IMR-90 (cell line): Measurements from ENCODE around the gene XAF1. TPM values are rescaled to one million over a fixed set of nuclear protein-coding genes. Genes with fewer than 3 reads are reported as not detected.

ENCODE experiments used
- ATAC-seq: fragments of 200-7000 bp; cut with Tn5 transposase; 2 replicates; pipeline ENCODE4 v1.9.1; 2020; ENCODE audit warnings: low read depth, mild to moderate bottlenecking, moderate library complexity
- BruUV-seq: library from RNA; stranded (reverse); fragments of 400-500 nt; replicated peaks from 2 replicates; lab custom pipeline; 2021; lab: Mats Ljungman, UMichigan
- CTCF ChIA-PET: fragments of 300-600 bp; formaldehyde crosslinking; extraction: SDS; loops from one replicate; lab custom pipeline; 2021; ENCODE audit warnings: antibody characterized with exemption; lab: Yijun Ruan, JAX
- POLR2A ChIA-PET: fragments of 300-600 bp; sonication (Branson Sonifier 250); formaldehyde crosslinking; loops from one replicate; lab custom pipeline; 2022; ENCODE audit warnings: antibody characterized with exemption; ENCODE audit not compliant: unreplicated experiment; lab: Charles Lee
- DNase-seq: peaks from one replicate; pipeline ENCODE4 v3.0.0; 2013
- H2AFZ ChIP-seq: replicated peaks from 2 replicates; pipeline ENCODE3; 2013; ENCODE audit warnings: low read length, mild to moderate bottlenecking; ENCODE audit not compliant: poor library complexity
- H2AK5ac ChIP-seq: 2 replicates; pipeline ENCODE4 v1.6.1; 2013; ENCODE audit warnings: low read depth, low read length, inconsistent platforms
- H2AK9ac ChIP-seq: replicated peaks from 2 replicates; pipeline ENCODE3; 2013; ENCODE audit warnings: mild to moderate bottlenecking, low read depth, low read length, moderate library complexity; ENCODE audit not compliant: poor library complexity
- H2BK120ac ChIP-seq: 2 replicates; pipeline ENCODE4 v1.6.1; 2013; ENCODE audit warnings: low read depth, low read length, inconsistent platforms
- H2BK15ac ChIP-seq: 3 replicates; pipeline ENCODE4 v1.6.1; 2013; ENCODE audit warnings: low read depth, low read length, inconsistent platforms
- H2BK20ac ChIP-seq: 2 replicates; pipeline ENCODE4 v1.6.1; 2013; ENCODE audit warnings: low read depth, mild to moderate bottlenecking, inconsistent platforms, low read length, moderate library complexity
- H2BK5ac ChIP-seq: 2 replicates; pipeline ENCODE4 v1.6.1; 2013; ENCODE audit warnings: mild to moderate bottlenecking, low read depth, low read length, inconsistent platforms; ENCODE audit not compliant: poor library complexity, severe bottlenecking
- H3K14ac ChIP-seq: replicated peaks from 2 replicates; pipeline ENCODE4 v1.6.1; 2013; ENCODE audit warnings: low read depth, low read length, inconsistent platforms
- H3K18ac ChIP-seq: 2 replicates; pipeline ENCODE4 v1.6.1; 2013; ENCODE audit warnings: low read depth, low read length, control low read depth
- H3K23ac ChIP-seq: 2 replicates; pipeline ENCODE4 v1.6.1; 2013; ENCODE audit warnings: low read depth, low read length, inconsistent platforms
- H3K27ac ChIP-seq: 2 replicates; pipeline ENCODE4 v1.5.1; 2013; ENCODE audit warnings: mild to moderate bottlenecking, control low read depth, low read length; ENCODE audit not compliant: insufficient read depth
- H3K27me3 ChIP-seq: 2 replicates; pipeline ENCODE4 v1.6.1; 2013; ENCODE audit warnings: low read length; ENCODE audit not compliant: control insufficient read depth, insufficient read depth
- H3K36me3 ChIP-seq: 2 replicates; pipeline ENCODE4 v1.6.1; 2013; ENCODE audit warnings: low read length, mixed read lengths; ENCODE audit not compliant: control insufficient read depth, insufficient read depth
- H3K4ac ChIP-seq: 2 replicates; pipeline ENCODE4 v1.6.1; 2013; ENCODE audit warnings: low read depth, low read length, inconsistent platforms
- H3K4me1 ChIP-seq: 2 replicates; pipeline ENCODE4 v1.6.1; 2013; ENCODE audit warnings: low read length, mixed read lengths; ENCODE audit not compliant: control insufficient read depth, insufficient read depth
- H3K4me2 ChIP-seq: 2 replicates; pipeline ENCODE4 v1.6.1; 2013; ENCODE audit warnings: low read depth, mild to moderate bottlenecking, control low read depth, low read length, moderate library complexity
- H3K4me3 ChIP-seq: 2 replicates; pipeline ENCODE4 v1.5.1; 2013; ENCODE audit warnings: low read depth, mild to moderate bottlenecking, control low read depth, low read length, moderate library complexity; ENCODE audit not compliant: insufficient read depth
- H3K56ac ChIP-seq: 2 replicates; pipeline ENCODE4 v1.6.1; 2013; ENCODE audit warnings: low read length, inconsistent platforms; ENCODE audit not compliant: insufficient read depth; ENCODE audit errors: extremely low read depth
- H3K79me1 ChIP-seq, 2 experiments: 2 replicates each; pipeline ENCODE4 v1.6.1; 2013; ENCODE audit warnings: low read length in 2 of 2, inconsistent platforms in 1 of 2, low read depth in 1 of 2
- H3K9ac ChIP-seq: 2 replicates; pipeline ENCODE4 v1.6.1; 2013; ENCODE audit warnings: low read depth, low read length, control low read depth
- H3K9me1 ChIP-seq: 2 replicates; pipeline ENCODE4 v1.6.1; 2013; ENCODE audit warnings: low read length, inconsistent platforms; ENCODE audit not compliant: insufficient read depth
- H3K9me3 ChIP-seq: 2 replicates; pipeline ENCODE4 v1.6.1; 2013; ENCODE audit warnings: low read length; ENCODE audit not compliant: control insufficient read depth, insufficient read depth
- H4K20me1 ChIP-seq: 2 replicates; pipeline ENCODE4 v1.6.1; 2013; ENCODE audit warnings: low read length, inconsistent platforms; ENCODE audit not compliant: insufficient read depth
- H4K5ac ChIP-seq: 2 replicates; pipeline ENCODE4 v1.6.1; 2013; ENCODE audit warnings: mild to moderate bottlenecking, low read depth, low read length, control low read depth
- H4K8ac ChIP-seq, 2 experiments: 2 replicates each; pipeline ENCODE4 v1.6.1; 2013; ENCODE audit warnings: low read depth in 2 of 2, low read length in 2 of 2, control low read depth in 1 of 2, inconsistent platforms in 1 of 2
- H4K91ac ChIP-seq: 2 replicates; pipeline ENCODE4 v1.6.1; 2013; ENCODE audit warnings: low read depth, low read length, inconsistent platforms; ENCODE audit not compliant: insufficient read depth
- BHLHE40 ChIP-seq: fragments of 150-350 bp; IDR thresholded peaks from 2 replicates; pipeline ENCODE4 v1.6.1; 2016; ENCODE audit warnings: mild to moderate bottlenecking, low read depth, low read length
- FOS ChIP-seq: fragments of 150-350 bp; IDR thresholded peaks from 2 replicates; pipeline ENCODE4 v1.6.1; 2016; ENCODE audit warnings: low read depth, low read length
- RCOR1 ChIP-seq: IDR thresholded peaks from 2 replicates; pipeline ENCODE4 v1.6.1; 2012; ENCODE audit warnings: mild to moderate bottlenecking, low read length, improper control_type of control experiment; ENCODE audit not compliant: insufficient replicate concordance
- WGBS, 2 experiments: methylation state at CpG; one replicate each; pipeline versions ENCODE4 v1.1.5 to v1.1.7; 2013; ENCODE audit warnings: missing lambda C conversion rate in 2 of 2; ENCODE audit not compliant: insufficient read length in 1 of 2; ENCODE audit errors: extremely low coverage in 2 of 2; 5-methylcytosine and 5-hydroxymethylcytosine counted together
- dilution Hi-C: fragments of 300-500 bp; cut with HindIII; formaldehyde crosslinking; loops from one replicate; pipeline ENCODE4 v1.14.3; 2018; ENCODE audit warnings: low sequenced_read_pairs; ENCODE audit not compliant: unreplicated experiment
- in situ Hi-C: fragments of 300-500 bp; cut with MboI; formaldehyde crosslinking; loops from 3 replicates; pipeline ENCODE4 v1.14.3; 2019; ENCODE audit warnings: low sequenced_read_pairs, inconsistent platforms, mixed read lengths
- intact Hi-C: fragments of 100-400 bp; cut with micrococcal nuclease; formaldehyde crosslinking; loops from 2 replicates; pipeline ENCODE4 v1.10.0; 2022
- polyA plus RNA-seq, 3 experiments: library from polyadenylated mRNA; depleted of rRNA; stranded (reverse); fragments of >200 nt; gene quantifications; 2 replicates each; pipeline ENCODE4 v1.2.3, GENCODE V29; 2012; ENCODE audit warnings: low replicate concordance in 1 of 3
- total RNA-seq: library from RNA; depleted of rRNA; stranded (reverse); fragments of >200 nt; gene quantifications from 2 replicates; pipeline ENCODE4 v1.2.3, GENCODE V29; 2012
- TF ChIP-seq, protein P1 (sequence below): conservative IDR thresholded peaks from 2 replicates; pipeline ENCODE4 v1.5.1; 2012; ENCODE audit warnings: mild to moderate bottlenecking, low read depth, low read length, improper control_type of control experiment

Gene XAF1
- total and polyA plus RNA-seq, 2 of the 4 experiments (the other 2 are of a cell fraction) = 1.3 to 3.9 TPM

DNA sequence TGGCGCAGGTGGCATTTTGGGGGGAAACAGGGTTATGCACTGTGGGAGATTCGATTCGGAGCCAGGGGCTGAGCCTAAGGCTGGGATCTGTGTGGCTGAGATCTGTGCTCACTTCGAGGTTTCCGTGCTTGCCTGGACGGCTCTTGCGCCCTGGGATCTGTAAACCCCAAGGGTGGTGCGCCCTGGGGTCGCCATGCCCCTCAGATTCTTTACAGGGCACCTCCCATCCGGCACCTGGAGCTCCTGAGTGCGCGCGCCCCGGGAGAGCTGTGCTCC, 43.1 kb upstream of the XAF1 start (continued):
- TF ChIP-seq RCOR1 (no peak), FOS (no peak), BHLHE40 (no peak)

GRCh38 chr17:6713130-6713917, 42.5 kb upstream of the XAF1 start, which contains the start of gene SLC13A5:
Gene SLC13A5 (minus strand): TSS chr17:6713369. CDS start chr17:6713333, 36 bp downstream.
- Histone ChIP-seq H3K9me3 (peaks cover 3% of the 10 kb centered on the region), H4K20me1 (no peaks in the 10 kb centered on the region), H3K9ac (no peak within 1 kb of the TSS), H3K9me1 (no peaks in the 10 kb centered on the region), H2BK20ac (no peak within 1 kb of the TSS), H3K36me3 (no peaks in the 10 kb centered on the region), H3K4me3 (no peak within 1 kb of the TSS; the same call in 1 of the 2 replicates), H3K4me1 (no peaks in the 10 kb centered on the region), H2AFZ (peak within 1 kb of the TSS; percentile 81), H3K23ac (no peak within 1 kb of the TSS), H3K79me1 (no peaks in the 10 kb centered on the region), H3K18ac (no peak within 1 kb of the TSS), H3K27me3 (peaks cover 32% of the 10 kb centered on the region), H3K14ac (no peak within 1 kb of the TSS), H3K56ac (no peak within 1 kb of the TSS), H3K4ac (no peak within 1 kb of the TSS), H2AK5ac (no peak within 1 kb of the TSS), H2BK120ac (no peak within 1 kb of the TSS), H2BK15ac (no peak within 1 kb of the TSS), H3K4me2 (peak within 1 kb of the TSS; percentile 2; the same call in 1 of the 2 replicates), H4K8ac (no peak within 1 kb of the TSS), H3K27ac (no peak within 1 kb of the TSS), H2AK9ac (no peak within 1 kb of the TSS), H2BK5ac (no peak within 1 kb of the TSS), H4K5ac (no peak within 1 kb of the TSS), H4K91ac (no peak within 1 kb of the TSS)
- no TSS peak for BruUV-seq
- DNase-seq (no peak), ATAC-seq (peak; percentile 74)
- dilution Hi-C loops (no loop called here), intact Hi-C loops (no loop called here), in situ Hi-C loops (no loop called here)
- CTCF ChIA-PET = interaction anchor here (1.6 kb wide), 1 partner anchor 198 kb away, joined by 3 read pairs; no protein-coding TSS in a partner anchor
- POLR2A ChIA-PET = no interaction called here
- WGBS, 2 experiments = 2% methylated on average over 45 of the region's 71 CpGs; no CpG with 5 or more reads in 1 of the 2 experiments
- TF ChIP-seq, protein P1, sequence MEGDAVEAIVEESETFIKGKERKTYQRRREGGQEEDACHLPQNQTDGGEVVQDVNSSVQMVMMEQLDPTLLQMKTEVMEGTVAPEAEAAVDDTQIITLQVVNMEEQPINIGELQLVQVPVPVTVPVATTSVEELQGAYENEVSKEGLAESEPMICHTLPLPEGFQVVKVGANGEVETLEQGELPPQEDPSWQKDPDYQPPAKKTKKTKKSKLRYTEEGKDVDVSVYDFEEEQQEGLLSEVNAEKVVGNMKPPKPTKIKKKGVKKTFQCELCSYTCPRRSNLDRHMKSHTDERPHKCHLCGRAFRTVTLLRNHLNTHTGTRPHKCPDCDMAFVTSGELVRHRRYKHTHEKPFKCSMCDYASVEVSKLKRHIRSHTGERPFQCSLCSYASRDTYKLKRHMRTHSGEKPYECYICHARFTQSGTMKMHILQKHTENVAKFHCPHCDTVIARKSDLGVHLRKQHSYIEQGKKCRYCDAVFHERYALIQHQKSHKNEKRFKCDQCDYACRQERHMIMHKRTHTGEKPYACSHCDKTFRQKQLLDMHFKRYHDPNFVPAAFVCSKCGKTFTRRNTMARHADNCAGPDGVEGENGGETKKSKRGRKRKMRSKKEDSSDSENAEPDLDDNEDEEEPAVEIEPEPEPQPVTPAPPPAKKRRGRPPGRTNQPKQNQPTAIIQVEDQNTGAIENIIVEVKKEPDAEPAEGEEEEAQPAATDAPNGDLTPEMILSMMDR = peak; percentile 23; the same call in 1 of the 2 replicates
- TF ChIP-seq BHLHE40 = no peak
